ENCODE data around the gene KLHL28. TPM values are rescaled to one million over a fixed set of nuclear protein-coding genes. Genes with fewer than 3 reads are reported as not detected.

The KLHL28 gene
- total RNA-seq, 3 donors from 2014 or later: 9.9 to 17.7 (median 10.5) TPM

GRCh38 chr14:44961151-44961553 lies 595 bp downstream of the KLHL28 start:
- Histone ChIP-seq H3K27ac (peak overlapping the region; percentile 86 to 93), H3K36me3 (no peaks in the 10 kb centered on the region), H3K4me1 (peaks cover 0 to 28% of the 10 kb centered on the region in 2 donors), H3K9me3 (no peaks in the 10 kb centered on the region), H3K27me3 (no peaks in the 10 kb centered on the region), H3K4me3 (peak overlapping the region; percentile 76 to 84 (median 84))
- intact Hi-C loops (cut with DNase I; ENCODE audit: low total_unique reads): loop anchor here (5.0 kb wide), 1 partner anchor 171 kb away; the partner anchor contains the start of gene FKBP3
- peak in 1 of 2 donors; percentile 47 for DNase-seq (ENCODE audit: low spot score in 2 of 2)
- TF ChIP-seq POLR2A (IDR thresholded peaks at IDR 0.05) (no peak), CTCF (IDR thresholded peaks at IDR 0.05) (no peak), POLR2AphosphoS5 (IDR thresholded peaks at IDR 0.05) (no peak)

GRCh38 chr14:44960646-44961045 lies 1.1 kb downstream of the KLHL28 start:
- no peaks in the 10 kb centered on the region for H3K36me3 ChIP-seq
- H3K4me1 ChIP-seq: peaks cover 0 to 28% of the 10 kb centered on the region in 2 donors

GRCh38 chr14:44960146-44960545 lies 1.6 kb downstream of the KLHL28 start:
- Histone ChIP-seq H3K4me1 (peaks cover 0 to 28% of the 10 kb centered on the region in 2 donors), H3K27ac (peak overlapping the region in 1 of 2 donors; percentile 34)
- TF ChIP-seq POLR2A (IDR thresholded peaks at IDR 0.05) (no peak), POLR2AphosphoS5 (IDR thresholded peaks at IDR 0.05) (no peak), CTCF (IDR thresholded peaks at IDR 0.05) (no peak)

More at GRCh38 chr14:44960646-44961045, 1.1 kb downstream of the KLHL28 start:
- H3K9me3 ChIP-seq: no peaks in the 10 kb centered on the region
- intact Hi-C loops (cut with DNase I; ENCODE audit: low total_unique reads): loop anchor here (5.0 kb wide), 1 partner anchor 172 kb away; the partner anchor contains the start of gene FKBP3
- no peaks in the 10 kb centered on the region for H3K27me3 ChIP-seq
- H3K4me3 ChIP-seq: peak overlapping the region; percentile 76 to 84 (median 84)
- peak overlapping the region; percentile 86 to 93 for H3K27ac ChIP-seq
- TF ChIP-seq POLR2A (IDR thresholded peaks at IDR 0.05): no peak
- no peak for TF ChIP-seq POLR2AphosphoS5 (IDR thresholded peaks at IDR 0.05)
- DNase-seq (ENCODE audit: low spot score in 2 of 2): no peak

GRCh38 chr14:44959538-44959937 lies 2.2 kb downstream of the KLHL28 start:
- H3K4me1 ChIP-seq: peaks cover 0 to 28% of the 10 kb centered on the region in 2 donors
- TF ChIP-seq POLR2A (IDR thresholded peaks at IDR 0.05) (no peak), POLR2AphosphoS5 (IDR thresholded peaks at IDR 0.05) (no peak), CTCF (IDR thresholded peaks at IDR 0.05) (no peak)
- no peaks in the 10 kb centered on the region for H3K9me3 ChIP-seq
- H3K4me3 ChIP-seq: no peak overlapping the region
- peak overlapping the region in 1 of 2 donors; percentile 34 for H3K27ac ChIP-seq
- no peak for DNase-seq (ENCODE audit: low spot score in 2 of 2)
- intact Hi-C loops (cut with DNase I; ENCODE audit: low total_unique reads): no loop called here
- H3K27me3 ChIP-seq: no peaks in the 10 kb centered on the region
- H3K36me3 ChIP-seq: no peaks in the 10 kb centered on the region

More at GRCh38 chr14:44960146-44960545, 1.6 kb downstream of the KLHL28 start:
- Histone ChIP-seq H3K4me3 (peak overlapping the region in 2 of 3 donors; percentile 76 to 84), H3K27me3 (no peaks in the 10 kb centered on the region), H3K9me3 (no peaks in the 10 kb centered on the region), H3K36me3 (no peaks in the 10 kb centered on the region)
- no peak for DNase-seq (ENCODE audit: low spot score in 2 of 2)
- intact Hi-C loops (cut with DNase I; ENCODE audit: low total_unique reads): loop anchor here (5.0 kb wide), 1 partner anchor 172 kb away; the partner anchor contains the start of gene FKBP3

GRCh38 chr14:44956866-44957265 lies 4.9 kb downstream of the KLHL28 start:
- H3K9me3 ChIP-seq: no peaks in the 10 kb centered on the region
- H3K4me3 ChIP-seq: no peak overlapping the region
- H3K4me1 ChIP-seq: peaks cover 0 to 28% of the 10 kb centered on the region in 2 donors
- intact Hi-C loops (cut with DNase I; ENCODE audit: low total_unique reads): no loop called here
- no peak overlapping the region for H3K27ac ChIP-seq
- no peaks in the 10 kb centered on the region for H3K27me3 ChIP-seq
- no peak for DNase-seq (ENCODE audit: low spot score in 2 of 2)
- TF ChIP-seq CTCF (IDR thresholded peaks at IDR 0.05) (no peak), POLR2AphosphoS5 (IDR thresholded peaks at IDR 0.05) (no peak), POLR2A (IDR thresholded peaks at IDR 0.05) (no peak)
- H3K36me3 ChIP-seq: no peaks in the 10 kb centered on the region
